GM19463 (cell line): ENCODE measurements around the gene ANKRD34A.

Experiments
- ATAC-seq: cut with Tn5 transposase; IDR thresholded peaks from one replicate; pipeline ENCODE4 v1.9.1; 2021; ENCODE audit warnings: mild to moderate bottlenecking, moderate library complexity; ENCODE audit not compliant: unreplicated experiment

Gene ANKRD34A

GRCh38 chr1:145974721-145975120, 10.3 kb upstream of the ANKRD34A start:
- no peak for ATAC-seq

DNA sequence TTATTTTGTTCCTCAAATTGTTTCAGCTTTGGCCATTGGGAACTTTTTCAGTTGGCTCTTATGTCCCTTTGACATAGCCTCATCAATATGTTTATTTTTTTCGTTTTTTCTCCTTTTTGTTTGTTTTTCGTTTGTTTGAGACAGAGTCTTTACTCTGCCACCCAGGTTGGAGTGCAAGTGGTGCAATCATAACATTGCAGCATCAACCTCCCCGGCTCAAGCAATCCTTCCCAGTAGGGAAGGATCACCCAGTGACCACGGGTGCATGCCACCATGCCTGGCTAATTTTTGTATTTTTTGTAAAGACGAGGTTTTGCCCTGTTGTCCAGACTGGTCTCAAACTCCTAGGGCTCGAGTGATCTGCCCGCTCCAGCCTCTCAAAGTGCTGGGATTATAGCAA, 8.2 kb upstream of the ANKRD34A start:
- no peak for ATAC-seq

DNA sequence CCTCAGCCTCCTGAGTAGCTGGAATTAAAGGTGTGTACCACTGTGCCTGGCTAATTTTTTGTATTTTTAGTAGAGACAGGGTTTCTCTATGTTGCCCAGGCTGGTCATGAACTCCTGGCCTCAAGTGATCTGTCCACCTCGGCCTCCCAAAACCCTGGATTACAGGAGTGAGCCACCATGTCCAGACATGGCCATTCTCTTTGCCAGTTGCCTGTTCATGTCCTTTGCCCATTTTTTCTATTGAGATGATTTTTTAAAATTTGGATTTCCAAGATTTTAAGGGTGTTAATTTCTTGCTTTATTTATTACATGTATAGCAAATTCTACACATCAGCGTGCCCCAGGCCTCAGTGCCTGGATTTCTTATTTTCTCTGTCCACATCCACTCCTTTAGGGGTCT, 2.9 kb upstream of the ANKRD34A start:
- no peak for ATAC-seq

- ATAC-seq, result no peak
Observed at GRCh38 chr1:145965119-145965744, 857 bp upstream of the ANKRD34A start.

- ATAC-seq, result no peak
Observed at GRCh38 chr1:145963265-145964019, 933 bp downstream of the ANKRD34A start.

DNA sequence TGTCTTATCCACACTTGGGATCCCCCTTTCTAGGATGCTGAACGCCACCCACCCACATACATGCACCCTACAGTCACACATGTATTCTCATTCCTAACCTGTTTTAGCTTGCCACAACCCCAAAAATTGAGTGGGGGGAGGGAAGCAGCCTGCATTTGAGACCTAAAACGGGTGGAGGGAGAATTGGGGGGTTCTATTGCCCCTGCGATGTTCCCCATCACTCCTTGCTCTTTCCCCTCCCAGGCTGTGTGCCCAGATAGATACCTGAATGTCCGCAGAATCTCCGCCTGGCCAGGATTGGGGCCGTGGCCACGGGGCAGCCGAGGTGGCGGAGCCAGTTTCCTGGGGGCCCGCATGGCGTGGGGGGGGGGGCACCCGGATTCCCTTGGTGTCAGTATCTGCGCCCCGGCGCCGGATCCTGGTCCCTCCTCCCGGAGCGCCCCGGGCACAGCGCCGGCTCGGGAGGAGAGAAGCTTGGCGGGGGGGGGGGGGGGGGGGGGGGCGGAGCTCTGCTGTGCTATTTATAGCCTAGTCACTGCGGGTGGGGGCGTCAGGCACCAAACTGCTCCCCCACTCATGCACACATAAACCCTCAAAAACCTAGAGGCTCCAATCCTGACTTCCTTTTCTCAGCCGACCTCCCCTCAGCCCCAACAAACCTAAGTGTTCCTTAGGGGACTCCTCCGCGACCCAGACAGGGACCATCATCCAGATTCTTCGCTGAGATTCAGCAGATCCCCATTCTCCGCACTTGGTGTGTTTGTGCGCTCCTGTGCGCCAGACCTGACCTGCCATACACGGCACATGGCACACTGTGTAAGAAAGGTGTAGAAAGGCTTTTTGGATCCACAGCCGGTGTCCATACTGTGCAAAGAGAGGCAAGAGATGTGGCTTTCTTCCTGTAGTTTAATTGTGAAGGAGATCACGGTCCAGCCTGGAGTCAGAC, 1.9 kb downstream of the ANKRD34A start:
- no peak for ATAC-seq

GRCh38 chr1:145961425-145962156, 2.8 kb downstream of the ANKRD34A start:
- no peak for ATAC-seq

DNA sequence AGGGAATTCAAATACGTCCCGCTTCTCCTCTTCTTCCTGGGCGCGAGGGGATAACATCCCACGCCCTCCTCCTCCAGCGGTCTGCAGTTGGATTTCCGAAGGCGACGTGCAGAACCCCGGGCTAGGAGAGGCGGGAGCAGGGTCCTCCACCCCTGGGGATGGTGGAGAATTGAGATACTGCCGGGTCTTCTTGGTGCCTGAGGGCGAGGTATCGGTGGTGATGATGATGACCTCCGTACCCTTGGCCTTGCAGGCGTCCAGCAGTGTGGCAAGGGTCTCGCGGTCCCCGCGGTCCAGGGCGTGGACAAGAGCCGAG, 3.3 kb downstream of the ANKRD34A start:
- ATAC-seq, result no peak

DNA sequence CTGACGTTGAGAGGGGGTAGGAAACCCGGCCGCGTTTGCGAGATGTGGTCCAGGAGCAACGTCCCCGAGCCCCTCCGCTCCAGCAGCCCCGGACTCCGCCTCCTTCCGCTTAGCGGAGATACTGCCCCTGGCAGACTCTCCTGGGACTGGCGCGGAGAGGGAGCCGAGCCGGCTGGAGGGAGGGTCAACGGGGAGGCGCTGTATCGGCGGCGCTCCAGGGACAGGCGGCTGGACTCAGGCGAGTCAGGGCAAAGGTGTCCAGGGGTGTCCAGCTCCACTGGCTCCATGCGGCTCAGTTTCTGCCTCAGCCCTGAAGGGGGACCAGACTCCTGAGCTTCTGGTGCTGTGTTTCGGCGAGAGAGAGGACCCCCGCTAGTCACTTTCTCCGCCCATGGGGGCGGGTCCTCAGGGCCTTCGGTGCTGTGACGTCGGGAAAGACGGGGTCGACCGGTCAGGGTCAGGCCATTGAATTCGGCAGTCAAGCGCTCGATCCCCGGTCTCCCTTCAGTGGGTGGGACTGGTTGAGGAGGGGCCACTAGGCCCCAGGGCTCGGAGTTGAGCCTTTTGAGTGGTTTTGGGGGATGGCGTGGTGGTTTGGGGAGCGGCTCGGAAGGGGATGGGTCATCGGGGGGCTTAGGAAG, 3.8 kb downstream of the ANKRD34A start:
- no peak for ATAC-seq

DNA sequence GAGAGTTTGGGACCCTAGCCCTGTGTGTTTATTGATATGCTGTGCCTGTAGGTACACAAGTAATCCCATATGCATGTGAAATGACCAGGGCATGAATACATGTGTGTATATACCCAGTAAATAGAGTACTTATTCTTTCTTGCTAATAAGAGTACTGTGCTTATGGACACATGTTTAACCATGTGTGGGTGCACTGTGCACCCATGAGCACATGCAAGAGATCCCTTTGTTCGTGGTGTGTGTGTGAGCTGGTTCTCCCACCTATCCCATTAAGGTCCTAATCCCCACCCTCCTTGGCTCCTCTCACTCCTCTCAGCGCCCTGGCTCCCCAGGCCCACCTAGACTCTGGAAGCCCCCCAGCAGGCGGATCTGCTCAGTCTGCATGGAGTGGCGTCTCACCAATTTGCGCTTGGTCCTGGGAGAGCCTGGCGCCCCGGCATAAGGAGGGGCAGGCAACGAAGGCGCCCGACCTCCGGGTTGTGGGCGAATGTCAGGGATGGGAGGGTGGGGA, 4.4 kb downstream of the ANKRD34A start:
- ATAC-seq, result no peak

DNA sequence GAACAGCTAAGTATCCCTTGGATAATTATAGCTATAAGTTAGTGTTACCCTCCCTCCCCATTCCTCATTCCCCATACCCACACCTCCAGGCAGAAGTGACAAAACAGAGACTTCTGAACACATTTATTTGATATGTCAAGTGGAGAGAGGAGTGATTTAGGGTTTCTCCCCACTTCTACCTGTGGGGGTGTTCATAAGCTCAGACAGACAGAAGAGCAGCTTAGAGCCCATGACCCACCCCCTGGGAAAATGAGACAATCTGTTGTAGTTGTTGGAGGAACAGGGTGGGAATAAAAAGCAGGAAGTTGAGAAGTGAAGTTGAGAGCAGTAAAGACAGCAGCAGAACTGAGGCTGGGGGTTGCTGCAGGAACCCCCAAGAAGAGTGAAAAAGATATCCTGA, 5.0 kb downstream of the ANKRD34A start:
- ATAC-seq, result no peak

GRCh38 chr1:145958734-145959133, 5.6 kb downstream of the ANKRD34A start:
- ATAC-seq, result no peak

- peak; percentile 87 for ATAC-seq
Observed at GRCh38 chr1:145957443-145958319, 6.7 kb downstream of the ANKRD34A start, which contains the start of gene LIX1L. Gene LIX1L, minus strand, starts transcription at chr1:145958017. Its CDS starts 90 bp downstream, at chr1:145957927.

DNA sequence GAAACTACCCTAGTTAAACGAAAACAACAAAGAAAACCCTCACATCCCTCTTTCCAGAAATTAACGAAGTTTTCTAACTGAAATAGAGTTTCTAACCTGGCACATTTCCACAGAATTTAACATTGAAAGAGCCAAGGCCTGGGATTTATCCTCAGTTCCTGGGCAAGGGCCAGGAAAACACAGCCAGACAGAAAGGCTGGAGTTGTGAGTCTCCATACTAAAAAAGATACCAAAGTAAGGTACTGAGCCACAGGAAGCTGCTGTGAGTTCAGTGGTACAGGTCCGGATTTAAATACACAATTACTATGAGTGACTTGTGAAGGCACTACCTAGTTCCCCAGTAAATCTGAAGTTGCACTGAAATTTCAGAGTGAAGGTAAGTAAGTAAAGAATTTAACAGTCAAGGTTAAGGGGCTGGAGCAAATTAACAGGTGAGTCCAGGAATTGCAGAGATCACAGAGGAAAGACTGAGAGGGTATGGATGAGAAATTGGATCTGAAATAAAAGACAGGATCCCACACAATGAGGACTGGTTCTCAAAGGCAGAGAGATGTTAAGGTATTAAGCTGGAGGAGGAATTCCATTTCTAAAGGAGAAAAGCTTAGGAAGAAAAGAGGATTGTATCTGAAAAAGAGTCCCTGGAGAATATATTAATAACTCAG, 7.5 kb downstream of the ANKRD34A start:
- no peak for ATAC-seq

GRCh38 chr1:145956361-145956760, 8.0 kb downstream of the ANKRD34A start:
- no peak for ATAC-seq

GRCh38 chr1:145955436-145955835, 8.9 kb downstream of the ANKRD34A start:
- ATAC-seq, result no peak

DNA sequence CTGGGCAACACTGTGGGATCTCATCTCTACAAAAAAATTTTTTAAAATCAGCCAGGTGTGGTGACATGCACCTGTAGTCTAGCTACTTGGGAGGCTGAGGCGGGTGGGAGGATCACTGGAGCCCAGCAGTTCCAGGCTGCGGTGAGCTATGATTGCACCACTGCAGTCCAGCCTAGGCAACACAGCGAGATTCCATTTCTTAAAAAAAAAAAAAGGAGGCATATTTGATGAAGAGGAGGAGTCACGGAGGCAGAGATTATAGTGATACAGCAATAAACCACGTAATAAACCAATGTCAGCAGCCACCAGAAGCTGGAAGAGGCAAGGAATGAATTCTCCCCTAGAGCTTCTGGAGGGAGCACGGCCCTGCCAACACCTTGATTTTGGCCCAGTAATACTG, 10.5 kb downstream of the ANKRD34A start:
- no peak for ATAC-seq

DNA sequence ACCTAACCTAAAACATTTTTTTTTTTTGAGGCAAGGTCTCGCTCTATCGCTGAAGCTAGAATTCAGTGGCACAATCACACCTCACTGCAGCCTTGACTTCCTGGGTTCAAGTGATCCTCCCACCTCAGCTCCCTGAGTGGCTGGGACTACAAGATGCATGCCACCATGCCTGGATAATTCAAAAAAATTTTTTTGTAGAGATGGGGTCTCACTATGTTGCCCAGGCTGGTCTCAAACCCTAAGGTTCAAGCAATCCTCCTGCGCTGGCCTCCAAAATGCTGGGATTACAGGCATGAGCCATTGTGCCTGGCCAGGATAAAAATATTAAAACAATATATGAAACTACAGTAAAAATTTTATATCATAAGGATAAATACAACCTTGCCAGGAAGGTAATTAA, 11.5 kb downstream of the ANKRD34A start:
- no peak for ATAC-seq

- ATAC-seq, result no peak
Observed at GRCh38 chr1:145951526-145951925, 12.8 kb downstream of the ANKRD34A start.
